HG03103 (cell line): Measurements from ENCODE around the gene C4B.
"Not testable (repeated sequence)": the region's sequence is repeated elsewhere in the genome, so short reads cannot be mapped to it uniquely, and the experiment has no call there.

Experiments
- ATAC-seq: cut with Tn5 transposase; IDR thresholded peaks from one replicate; pipeline ENCODE4 v1.9.1; 2021; ENCODE audit warnings: low read depth; ENCODE audit not compliant: unreplicated experiment

Gene C4B

GRCh38 chr6:31980195-31980876 is 34.3 kb upstream of the C4B start:
- not testable (repeated sequence) for ATAC-seq

- ATAC-seq = not testable (repeated sequence)
Observed at GRCh38 chr6:31980998-31981397, 33.6 kb upstream of the C4B start.

GRCh38 chr6:31981744-31982143 is 32.9 kb upstream of the C4B start, which contains the start of gene C4A:
Gene C4A, plus strand, starts transcription at chr6:31982057. Its CDS starts 51 bp downstream, at chr6:31982108.
- ATAC-seq = not testable (repeated sequence)

GRCh38 chr6:31989363-31989762 is 25.2 kb upstream of the C4B start:
- ATAC-seq = not testable (repeated sequence)

GRCh38 chr6:31994421-31994820 is 20.2 kb upstream of the C4B start:
- ATAC-seq = not testable (repeated sequence)

GRCh38 chr6:31996385-31996784 is 18.2 kb upstream of the C4B start:
- not testable (repeated sequence) for ATAC-seq

- not testable (repeated sequence) for ATAC-seq
Observed at GRCh38 chr6:32002546-32003268, 11.9 kb upstream of the C4B start.

- not testable (repeated sequence) for ATAC-seq
Observed at GRCh38 chr6:32003301-32003700, 11.3 kb upstream of the C4B start.

- not testable (repeated sequence) for ATAC-seq
Observed at GRCh38 chr6:32004393-32004792, 10.2 kb upstream of the C4B start.

GRCh38 chr6:32004864-32005537 is 9.6 kb upstream of the C4B start:
- not testable (repeated sequence) for ATAC-seq

- not testable (repeated sequence) for ATAC-seq
Observed at GRCh38 chr6:32005538-32005880, 9.1 kb upstream of the C4B start.

GRCh38 chr6:32005991-32006529 is 8.5 kb upstream of the C4B start:
- not testable (repeated sequence) for ATAC-seq

GRCh38 chr6:32007086-32007485 is 7.5 kb upstream of the C4B start:
- ATAC-seq = not testable (repeated sequence)

GRCh38 chr6:32008037-32008436 is 6.6 kb upstream of the C4B start:
- not testable (repeated sequence) for ATAC-seq

GRCh38 chr6:32008616-32009015 is 6.0 kb upstream of the C4B start:
- not testable (repeated sequence) for ATAC-seq

- ATAC-seq = not testable (repeated sequence)
Observed at GRCh38 chr6:32009537-32009936, 5.1 kb upstream of the C4B start.

- ATAC-seq = not testable (repeated sequence)
Observed at GRCh38 chr6:32010856-32011530, 3.6 kb upstream of the C4B start.

GRCh38 chr6:32012941-32013617 is 1.5 kb upstream of the C4B start:
- ATAC-seq = not testable (repeated sequence)

- not testable (repeated sequence) for ATAC-seq
Observed at GRCh38 chr6:32013738-32014137, 857 bp upstream of the C4B start.

- ATAC-seq = not testable (repeated sequence)
Observed at GRCh38 chr6:32022100-32022499, 7.5 kb downstream of the C4B start.
